Ishikawa (cell line): ENCODE measurements around the gene TMCC1.

Experiments
- CEBPB ChIP-seq: IDR thresholded peaks from 2 replicates; pipeline ENCODE4 v1.6.1; 2012
- CREB1 ChIP-seq: IDR thresholded peaks from 2 replicates; pipeline ENCODE4 v1.6.1; 2012; ENCODE audit warnings: low read depth
- EGR1 ChIP-seq: IDR thresholded peaks from 2 replicates; pipeline ENCODE4 v1.6.1; 2012
- EP300 ChIP-seq: IDR thresholded peaks from 2 replicates; pipeline ENCODE4 v1.6.1; 2012; ENCODE audit warnings: borderline replicate concordance
- FOXM1 ChIP-seq: IDR thresholded peaks from 2 replicates; pipeline ENCODE4 v1.6.1; 2012; ENCODE audit warnings: low read depth, borderline replicate concordance
- MAX ChIP-seq: IDR thresholded peaks from 2 replicates; pipeline ENCODE4 v1.6.1; 2012
- NFIC ChIP-seq: IDR thresholded peaks from 2 replicates; pipeline ENCODE4 v1.6.1; 2012
- RAD21 ChIP-seq: IDR thresholded peaks from 2 replicates; pipeline ENCODE4 v1.6.1; 2012; ENCODE audit warnings: low read depth
- REST ChIP-seq: IDR thresholded peaks from 2 replicates; pipeline ENCODE4 v1.6.1; 2012; ENCODE audit warnings: low read depth, mild to moderate bottlenecking
- TAF1 ChIP-seq: IDR thresholded peaks from 2 replicates; pipeline ENCODE4 v1.6.1; 2012; ENCODE audit warnings: low read depth, mild to moderate bottlenecking
- TCF12 ChIP-seq: IDR thresholded peaks from 2 replicates; pipeline ENCODE4 v1.6.1; 2012; ENCODE audit warnings: low read depth
- TEAD4 ChIP-seq: IDR thresholded peaks from 2 replicates; pipeline ENCODE4 v1.6.1; 2012
- USF1 ChIP-seq: IDR thresholded peaks from 2 replicates; pipeline ENCODE4 v1.6.1; 2012
- YY1 ChIP-seq: IDR thresholded peaks from 2 replicates; pipeline ENCODE4 v1.6.1; 2012; ENCODE audit warnings: low read depth
- ZBTB7A ChIP-seq: IDR thresholded peaks from 2 replicates; pipeline ENCODE4 v1.6.1; 2012; ENCODE audit warnings: low read depth

The TMCC1 gene

GRCh38 chr3:129773691-129774663, 119.5 kb downstream of the TMCC1 start:
- no peak for TF ChIP-seq CEBPB
- TF ChIP-seq EP300: no peak
- TF ChIP-seq RAD21: no peak

DNA sequence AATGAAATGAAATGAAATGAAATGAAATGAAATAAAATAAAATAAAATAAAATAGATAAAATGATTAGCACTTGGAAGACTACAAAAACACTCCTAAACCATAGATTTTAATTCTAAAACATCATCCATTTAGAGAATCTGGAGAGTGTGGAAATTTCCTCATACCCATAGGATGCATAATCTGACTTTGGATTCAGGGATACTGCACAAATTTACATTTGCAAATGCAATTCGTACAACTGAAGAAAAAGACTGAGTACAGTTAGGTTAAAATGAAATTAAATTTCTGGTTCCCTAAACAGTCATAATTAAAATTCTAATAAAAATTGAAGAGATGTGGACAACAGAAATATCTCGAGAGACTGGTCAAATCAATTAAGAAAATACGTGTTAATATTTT, 122.9 kb downstream of the TMCC1 start:
- no peak for TF ChIP-seq ZBTB7A
- TF ChIP-seq USF1: no peak
- no peak for TF ChIP-seq REST
- no peak for TF ChIP-seq NFIC
- no peak for TF ChIP-seq TEAD4
- no peak for TF ChIP-seq RAD21

- TF ChIP-seq EP300 (no peak), ZBTB7A (no peak), RAD21 (no peak), USF1 (no peak), CEBPB (no peak), TAF1 (no peak), FOXM1 (no peak), MAX (no peak), EGR1 (no peak), TEAD4 (no peak), YY1 (no peak), REST (no peak)
These were observed 123.9 kb downstream of the TMCC1 start for GRCh38 chr3:129769616-129770015.

- no peak for TF ChIP-seq FOXM1
- no peak for TF ChIP-seq YY1
- no peak for TF ChIP-seq TEAD4
- no peak for TF ChIP-seq CEBPB
- TF ChIP-seq TCF12: no peak
- no peak for TF ChIP-seq MAX
- TF ChIP-seq NFIC: no peak
- no peak for TF ChIP-seq ZBTB7A
- no peak for TF ChIP-seq TAF1
- no peak for TF ChIP-seq RAD21
- TF ChIP-seq REST: no peak
- TF ChIP-seq EP300: no peak
- TF ChIP-seq EGR1: no peak
- TF ChIP-seq CREB1: no peak
- TF ChIP-seq USF1: no peak
These were observed 124.8 kb downstream of the TMCC1 start for GRCh38 chr3:129768728-129769127.
